ENCODE data around the gene LIN7A.

LIN7A gene

DNA sequence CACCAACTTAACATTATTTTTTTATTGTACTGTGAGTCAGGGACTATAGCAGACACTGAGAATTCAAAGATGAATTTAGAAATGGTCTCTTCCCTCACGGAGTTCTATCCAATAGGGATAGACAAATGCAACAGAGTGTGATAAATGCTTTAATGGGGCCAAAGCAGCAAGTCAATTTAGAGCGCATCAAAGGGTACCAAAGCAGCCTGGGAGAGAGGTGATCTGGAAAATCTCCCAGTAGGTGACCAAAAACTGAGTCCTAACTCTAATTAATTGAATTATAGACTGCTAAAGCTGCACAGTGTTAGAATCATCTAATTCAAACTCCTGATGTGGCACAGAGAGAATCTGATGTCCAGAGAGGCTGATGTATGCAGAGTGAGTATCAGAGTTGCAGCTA, 2.6 kb downstream of the LIN7A start:
- TF ChIP-seq, protein P1, sequence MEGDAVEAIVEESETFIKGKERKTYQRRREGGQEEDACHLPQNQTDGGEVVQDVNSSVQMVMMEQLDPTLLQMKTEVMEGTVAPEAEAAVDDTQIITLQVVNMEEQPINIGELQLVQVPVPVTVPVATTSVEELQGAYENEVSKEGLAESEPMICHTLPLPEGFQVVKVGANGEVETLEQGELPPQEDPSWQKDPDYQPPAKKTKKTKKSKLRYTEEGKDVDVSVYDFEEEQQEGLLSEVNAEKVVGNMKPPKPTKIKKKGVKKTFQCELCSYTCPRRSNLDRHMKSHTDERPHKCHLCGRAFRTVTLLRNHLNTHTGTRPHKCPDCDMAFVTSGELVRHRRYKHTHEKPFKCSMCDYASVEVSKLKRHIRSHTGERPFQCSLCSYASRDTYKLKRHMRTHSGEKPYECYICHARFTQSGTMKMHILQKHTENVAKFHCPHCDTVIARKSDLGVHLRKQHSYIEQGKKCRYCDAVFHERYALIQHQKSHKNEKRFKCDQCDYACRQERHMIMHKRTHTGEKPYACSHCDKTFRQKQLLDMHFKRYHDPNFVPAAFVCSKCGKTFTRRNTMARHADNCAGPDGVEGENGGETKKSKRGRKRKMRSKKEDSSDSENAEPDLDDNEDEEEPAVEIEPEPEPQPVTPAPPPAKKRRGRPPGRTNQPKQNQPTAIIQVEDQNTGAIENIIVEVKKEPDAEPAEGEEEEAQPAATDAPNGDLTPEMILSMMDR (IDR thresholded peaks at IDR 0.05; ENCODE audit: low read depth, low read length), result no peak
- DNase-seq (ENCODE audit: low read depth, low spot score), result no peak
- H3K4me3 ChIP-seq (ENCODE audit: low read depth, low read length), result no peak overlapping the region
- in situ Hi-C loops (cut with HindIII; ENCODE audit: low sequenced_read_pairs), result no loop called here

DNA sequence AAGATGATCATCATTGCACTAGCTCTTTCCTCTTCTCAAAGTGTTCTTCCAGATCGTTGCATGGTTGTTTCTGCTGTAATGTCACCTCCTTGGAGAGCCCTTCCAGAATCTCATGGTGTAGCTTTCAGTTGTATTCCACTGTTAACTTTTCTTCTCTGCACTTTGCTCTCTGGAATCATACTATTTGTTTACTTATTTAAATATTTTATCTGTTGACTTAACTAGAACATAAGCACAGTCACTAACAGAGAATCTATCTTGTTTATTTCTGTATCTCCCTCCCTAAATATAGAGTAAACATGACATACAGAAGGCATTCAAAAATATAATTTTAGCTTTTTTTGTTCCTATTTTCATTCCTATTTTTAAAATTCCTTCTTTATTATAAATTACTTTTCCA, 11.8 kb downstream of the LIN7A start:
- TF ChIP-seq, protein P1 (IDR thresholded peaks at IDR 0.05; ENCODE audit: low read depth, low read length), result no peak
- H3K4me3 ChIP-seq (ENCODE audit: low read depth, low read length), result no peak overlapping the region
- no peak for DNase-seq (ENCODE audit: low read depth, low spot score)
- in situ Hi-C loops (cut with HindIII; ENCODE audit: low sequenced_read_pairs), result no loop called here

DNA sequence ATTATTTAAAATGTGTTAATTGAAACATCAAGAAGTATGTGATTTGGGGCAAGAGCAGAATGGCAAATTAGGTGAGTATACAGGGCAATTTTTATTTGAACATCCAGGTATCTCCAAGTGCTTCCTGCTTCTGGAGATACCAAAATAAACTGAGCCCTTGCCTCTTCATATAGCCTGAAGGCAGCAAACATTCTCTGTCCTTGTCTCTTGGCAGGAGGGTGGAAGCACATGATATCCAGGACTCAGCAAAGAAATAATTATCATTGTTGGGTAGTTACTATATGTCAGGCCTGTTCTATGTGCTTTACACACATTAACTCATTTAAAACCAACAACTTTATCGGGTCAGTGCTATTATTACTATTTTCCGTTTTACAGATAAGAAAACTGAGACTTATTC, 12.5 kb downstream of the LIN7A start:
- DNase-seq (ENCODE audit: low read depth, low spot score), result no peak
- in situ Hi-C loops (cut with HindIII; ENCODE audit: low sequenced_read_pairs), result no loop called here
- TF ChIP-seq, protein P1 (IDR thresholded peaks at IDR 0.05; ENCODE audit: low read depth, low read length), result no peak
- H3K4me3 ChIP-seq (ENCODE audit: low read depth, low read length), result no peak overlapping the region

DNA sequence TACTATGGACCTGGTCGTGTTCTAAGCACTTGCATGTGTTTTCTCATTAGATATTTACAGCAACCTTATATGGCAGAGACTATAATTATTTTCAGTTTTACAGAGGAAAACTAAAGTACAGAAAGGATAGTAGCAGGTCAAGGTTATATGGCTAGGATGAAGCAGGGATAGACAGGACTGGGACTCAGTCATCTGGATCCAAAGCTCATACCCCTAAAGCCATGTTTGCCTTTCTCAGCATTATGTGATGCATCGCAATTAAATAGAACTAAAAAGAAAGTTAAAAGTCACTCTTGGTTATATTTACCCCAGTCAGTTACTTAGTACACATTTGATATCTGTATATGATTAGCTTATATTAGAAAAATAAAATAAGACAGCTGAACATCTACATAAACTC, 13.3 kb downstream of the LIN7A start:
- TF ChIP-seq, protein P1 (IDR thresholded peaks at IDR 0.05; ENCODE audit: low read depth, low read length), result no peak
- H3K4me3 ChIP-seq (ENCODE audit: low read depth, low read length), result no peak overlapping the region
- DNase-seq (ENCODE audit: low read depth, low spot score), result no peak
- in situ Hi-C loops (cut with HindIII; ENCODE audit: low sequenced_read_pairs), result no loop called here

DNA sequence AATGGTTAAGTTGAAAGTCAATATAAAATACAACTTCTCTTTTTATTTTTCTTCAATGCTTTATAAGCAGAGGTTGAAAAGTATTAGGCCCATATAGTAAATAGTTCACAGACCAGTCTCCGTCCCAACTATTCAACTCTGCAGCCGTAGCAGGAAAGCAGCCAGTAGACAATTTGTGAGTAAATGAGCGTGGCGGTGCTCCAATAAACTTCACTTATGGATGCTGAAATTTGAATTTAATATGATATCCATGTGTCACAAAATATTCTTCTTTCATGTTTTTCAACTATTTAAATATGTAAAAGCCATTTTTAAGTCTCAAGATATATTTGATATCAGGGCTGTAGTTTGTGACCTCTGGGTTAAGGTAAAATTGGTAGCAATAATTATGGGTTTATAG, 17.7 kb downstream of the LIN7A start:
- TF ChIP-seq, protein P1 (IDR thresholded peaks at IDR 0.05; ENCODE audit: low read depth, low read length), result no peak
- in situ Hi-C loops (cut with HindIII; ENCODE audit: low sequenced_read_pairs), result no loop called here
- H3K4me3 ChIP-seq (ENCODE audit: low read depth, low read length), result no peak overlapping the region
- no peak for DNase-seq (ENCODE audit: low read depth, low spot score)

DNA sequence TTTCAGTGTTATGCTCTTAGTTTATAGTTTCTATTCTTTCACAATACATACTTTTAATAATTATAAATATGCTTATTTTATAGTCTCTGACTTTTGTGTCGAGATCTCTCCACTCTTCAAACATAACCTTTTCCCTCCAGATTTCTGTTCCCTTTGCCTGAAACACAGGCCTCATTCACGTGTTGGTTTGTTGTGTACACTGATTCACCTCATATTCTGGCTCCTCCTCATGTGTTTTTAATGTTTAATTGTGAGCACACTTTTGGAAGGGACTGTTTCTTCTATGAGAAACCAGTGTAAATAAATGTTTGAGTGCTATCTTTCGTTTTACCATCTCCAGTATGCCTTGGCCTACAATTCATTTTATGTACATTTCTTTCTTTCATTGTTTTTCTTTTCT, 20.1 kb downstream of the LIN7A start:
- TF ChIP-seq, protein P1 (IDR thresholded peaks at IDR 0.05; ENCODE audit: low read depth, low read length), result no peak
- no peak for DNase-seq (ENCODE audit: low read depth, low spot score)
- no peak overlapping the region for H3K4me3 ChIP-seq (ENCODE audit: low read depth, low read length)
- in situ Hi-C loops (cut with HindIII; ENCODE audit: low sequenced_read_pairs), result no loop called here

All from astrocyte of the spinal cord (primary cell).